Measurements from ENCODE around the gene IL11RA.

IL11RA gene

DNA sequence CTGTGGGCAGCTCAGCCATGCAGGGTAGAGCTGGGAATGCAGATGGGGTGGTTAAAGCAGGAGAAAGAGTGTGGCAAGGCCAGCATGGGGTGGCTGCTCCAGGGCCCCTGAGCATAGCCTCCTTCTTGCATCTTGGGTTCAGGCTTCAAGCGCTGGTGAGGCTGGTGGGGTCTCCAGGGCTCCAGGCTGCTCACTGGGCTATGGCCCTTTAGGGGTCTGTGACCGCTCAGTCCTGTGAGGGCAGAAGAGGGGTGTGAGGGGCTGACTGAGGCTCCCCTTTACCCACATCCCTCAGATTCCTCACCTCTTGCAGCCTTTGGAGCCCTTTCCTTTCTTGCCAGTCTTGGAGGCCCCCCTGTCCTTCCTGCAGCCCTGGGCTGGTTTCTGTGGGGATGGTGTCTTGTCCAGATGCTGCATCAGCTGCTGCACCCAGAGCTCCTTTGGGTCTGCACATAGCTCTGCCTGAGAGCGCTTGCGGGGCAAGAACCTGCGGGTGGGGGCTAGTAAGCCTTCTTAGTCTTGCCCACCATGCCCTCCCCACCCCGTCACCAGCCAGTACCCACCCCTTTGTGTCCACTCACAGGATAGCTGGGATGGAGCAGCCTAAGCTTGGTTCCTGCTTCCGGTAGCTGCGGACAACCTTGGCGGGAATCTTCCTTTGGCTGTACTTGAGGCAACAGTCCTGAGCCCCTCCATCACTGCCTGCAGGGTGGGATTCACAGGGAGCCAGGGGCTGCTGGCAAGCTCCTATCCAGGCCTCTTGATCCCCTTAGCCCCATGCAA, 57.4 kb downstream of the IL11RA start:
- H3K36me3 Mint-ChIP-seq: no peaks in the 10 kb centered on the region
- no peaks in the 10 kb centered on the region for H3K9me3 Mint-ChIP-seq
- no peak for ATAC-seq
- peaks cover 15% of the 10 kb centered on the region for H3K4me1 Mint-ChIP-seq
- H3K4me3 Mint-ChIP-seq: no peak overlapping the region
- H3K27ac Mint-ChIP-seq: no peak overlapping the region
- peaks cover 41% of the 10 kb centered on the region for H3K27me3 Mint-ChIP-seq

DNA sequence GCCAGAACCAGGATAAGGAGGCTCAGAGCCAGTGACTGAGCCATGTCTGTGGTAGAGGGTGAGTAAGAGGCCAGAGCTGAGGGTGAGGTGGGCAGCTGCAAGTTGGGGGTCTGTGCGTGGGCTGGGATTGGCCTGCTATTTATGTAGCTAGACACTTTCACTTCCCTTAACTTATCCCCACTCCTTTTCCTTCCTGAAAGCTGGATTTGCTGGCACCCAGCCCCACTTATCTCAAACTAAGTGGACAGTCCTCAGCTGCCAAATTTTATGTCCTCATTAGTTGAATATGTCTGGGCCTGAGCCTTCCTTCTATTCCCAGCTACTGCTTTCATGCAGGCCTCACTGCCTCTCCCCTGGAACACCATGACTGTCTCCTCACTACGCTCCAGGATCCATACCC, 58.0 kb downstream of the IL11RA start, which contains the start of gene CCL21:
Gene CCL21, minus strand, starts transcription at position 114 of the 400 bp plus-strand sequence. Its CDS starts 70 bp downstream, at position 44.
- H3K4me3 Mint-ChIP-seq: no peak within 1 kb of the TSS
- H3K27me3 Mint-ChIP-seq: peaks cover 47% of the 10 kb centered on the region
- H3K36me3 Mint-ChIP-seq: no peaks in the 10 kb centered on the region
- H3K4me1 Mint-ChIP-seq: peaks cover 15% of the 10 kb centered on the region
- H3K27ac Mint-ChIP-seq: no peak within 1 kb of the TSS
- no peak for ATAC-seq
- H3K9me3 Mint-ChIP-seq: no peaks in the 10 kb centered on the region
